Esophagus muscularis mucosa (tissue), 3 donors: Measurements from ENCODE around the gene TBC1D2.

ENCODE experiments used
- CTCF ChIP-seq, 3 experiments: fragments of 200-600 bp in 2 of 3; fragments of 450-650 bp in 1 of 3; sonication (generic) in 2 of 3; IDR thresholded peaks; one replicate each; pipeline ENCODE4 v1.5.1; 2017 to 2019; ENCODE audit warnings: antibody characterized with exemption in 3 of 3, mild to moderate bottlenecking in 2 of 3, moderate library complexity in 1 of 3
- POLR2A ChIP-seq: fragments of 450-650 bp; IDR thresholded peaks from one replicate; pipeline ENCODE4 v1.6.1; 2017; ENCODE audit warnings: antibody characterized with exemption, moderate library complexity, mild to moderate bottlenecking, low read depth
- POLR2AphosphoS5 ChIP-seq, 2 donors: sonication (generic); formaldehyde crosslinking; IDR thresholded peaks; one replicate each; pipeline ENCODE4 v1.6.1; 2017; ENCODE audit warnings: antibody characterized with exemption in 2 of 2

GRCh38 chr9:98178874-98179850 is 76.3 kb downstream of the TBC1D2 start:
- TF ChIP-seq CTCF (IDR thresholded peaks at IDR 0.05) (no peak), POLR2AphosphoS5 (IDR thresholded peaks at IDR 0.05) (no peak), POLR2A (no peak)
